T-helper 2 cell (primary cell): Measurements from ENCODE around the gene FMNL2.

ENCODE experiments used
- DNase-seq, 5 experiments: peaks; one replicate each; pipeline versions ENCODE4 v3.0.0 to v3.0.0-alpha.2; 2012 to 2022

FMNL2 gene

DNA sequence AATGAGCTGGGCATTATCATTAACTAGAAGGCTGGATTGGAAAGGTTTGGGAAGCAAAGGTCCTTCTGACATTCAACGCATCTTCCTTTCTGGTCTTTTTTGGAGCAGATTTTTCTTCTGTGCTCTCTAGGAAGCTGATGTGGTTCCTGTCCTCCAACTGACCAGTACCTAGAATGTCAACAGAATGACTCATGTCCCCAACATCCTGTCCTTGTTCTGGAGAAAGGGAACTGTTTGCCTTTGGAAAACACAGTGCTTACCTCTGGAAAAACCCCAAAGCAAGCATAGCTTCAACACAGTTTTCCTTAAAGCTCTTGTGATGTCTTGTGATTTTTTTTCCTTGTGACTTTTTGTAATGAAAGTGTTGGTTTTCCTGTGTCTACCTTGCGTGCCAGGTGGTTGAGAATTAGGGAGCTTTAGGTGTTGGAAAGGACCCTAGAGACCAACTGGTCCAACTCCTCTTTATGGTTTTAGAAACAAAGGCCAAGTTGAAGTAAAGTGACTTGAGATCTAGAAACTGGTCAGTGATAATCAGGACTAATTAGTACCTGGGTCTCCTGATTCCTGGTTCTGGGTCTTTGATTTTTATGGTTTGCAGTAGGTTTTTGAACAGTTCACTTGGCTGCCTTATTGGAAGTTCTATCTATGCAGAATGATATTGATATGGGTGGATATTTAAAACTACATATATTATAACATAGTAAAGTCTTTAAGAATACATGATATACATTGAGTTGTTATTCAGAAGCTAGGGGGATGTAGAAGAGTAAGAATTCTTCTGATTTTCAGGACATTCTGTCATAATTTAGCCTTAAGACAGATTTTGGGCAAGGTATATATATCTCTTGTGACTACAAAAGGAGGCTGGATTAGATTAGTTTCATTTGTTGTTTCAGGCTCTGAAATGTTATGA is 70.5 kb downstream of the FMNL2 start:
- DNase-seq: no peak

DNA sequence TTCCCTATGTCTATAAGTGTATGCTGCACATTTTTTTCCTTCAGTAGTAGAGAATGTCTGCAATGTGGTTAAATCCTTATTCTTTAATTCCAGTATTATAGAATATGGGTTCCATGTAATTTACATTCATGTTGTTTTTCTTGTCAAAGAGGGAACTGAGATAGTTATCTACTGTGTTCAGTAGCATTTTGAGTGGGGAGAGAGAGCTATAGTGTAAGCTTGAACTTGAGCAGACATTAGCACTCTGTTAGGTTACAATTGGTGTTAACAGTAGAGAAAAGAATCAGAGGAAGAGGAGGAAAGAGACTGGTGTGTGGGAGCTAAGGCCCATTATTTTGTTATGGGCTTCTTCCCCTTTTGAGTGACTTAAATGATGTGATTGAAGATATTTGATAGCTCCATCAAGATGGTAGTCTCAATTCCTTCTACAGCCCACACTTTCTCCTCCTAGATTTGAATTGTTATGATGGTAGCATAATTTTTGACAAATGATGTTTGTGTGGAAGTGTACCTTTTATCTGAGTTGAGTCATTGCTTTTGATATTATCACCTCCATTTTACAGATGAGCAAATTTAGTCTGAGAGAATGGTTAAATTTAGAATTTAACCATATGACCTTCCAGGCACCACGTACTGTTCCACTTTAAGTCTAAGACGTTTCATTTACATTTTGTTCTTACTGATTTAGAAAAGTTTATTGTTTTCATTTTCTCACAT is 71.3 kb downstream of the FMNL2 start:
- peak in 1 of 5 experiments; percentile 61 for DNase-seq

DNA sequence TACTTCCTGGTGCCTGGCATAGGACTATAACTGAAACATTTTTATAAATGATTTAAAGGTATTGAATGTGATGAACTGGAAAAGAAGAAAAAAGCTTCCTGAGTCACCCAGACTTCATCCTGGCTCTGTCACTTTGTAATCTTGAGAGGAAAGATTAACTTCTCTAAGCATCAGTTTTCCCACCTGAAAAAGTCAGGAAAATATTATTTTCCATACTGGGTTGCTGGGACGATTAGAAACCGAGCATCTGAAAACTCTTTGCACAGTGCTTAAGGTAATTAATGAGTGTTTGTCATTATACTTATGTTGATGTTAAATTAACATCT is 71.8 kb downstream of the FMNL2 start:
- DNase-seq: no peak

DNA sequence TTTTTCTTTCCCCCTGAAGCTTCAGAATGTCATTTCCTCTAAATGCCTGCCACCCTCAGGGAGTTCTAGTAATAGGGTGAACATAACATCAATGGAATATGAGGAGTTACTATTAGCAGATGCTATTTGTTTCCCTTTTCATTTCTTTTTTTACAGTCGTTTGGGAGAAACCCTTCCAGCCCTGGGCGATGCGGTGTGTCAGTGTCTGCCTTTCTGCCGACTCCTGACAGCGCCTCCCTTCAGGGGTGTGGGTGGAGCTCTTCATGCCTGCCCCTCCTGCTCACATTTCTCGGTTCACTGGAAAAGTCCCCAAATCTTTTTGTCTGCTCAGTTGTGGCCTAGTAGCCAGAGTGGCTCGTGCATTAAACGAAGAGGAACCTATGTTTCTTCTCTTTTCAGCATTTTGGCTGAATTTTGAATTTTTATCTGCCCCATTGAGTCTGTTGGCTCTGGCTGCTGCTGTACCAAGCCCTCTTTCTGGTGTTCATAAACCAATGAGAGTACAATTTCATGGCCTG is 72.3 kb downstream of the FMNL2 start:
- DNase-seq: peak in 1 of 5 experiments; percentile 69

DNA sequence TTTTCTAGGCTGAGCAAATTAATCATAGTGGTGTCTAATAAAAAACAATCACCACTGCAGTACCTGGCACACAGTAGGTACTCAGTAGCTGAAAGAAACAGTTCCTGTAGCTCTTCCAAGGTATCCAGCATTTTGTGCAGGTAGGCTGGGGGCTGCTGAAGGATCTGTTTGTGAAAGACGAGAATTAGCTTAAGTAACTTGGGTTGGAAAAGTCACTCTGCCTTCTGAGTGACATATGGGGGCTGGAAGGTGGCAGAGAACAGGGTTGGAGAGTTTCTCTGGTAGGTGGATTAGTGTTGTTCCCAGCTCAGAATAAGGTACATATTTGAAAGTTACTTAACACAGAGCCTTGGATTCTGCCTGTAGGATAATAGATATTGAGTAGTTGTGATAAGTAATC is 72.8 kb downstream of the FMNL2 start:
- DNase-seq: no peak

DNA sequence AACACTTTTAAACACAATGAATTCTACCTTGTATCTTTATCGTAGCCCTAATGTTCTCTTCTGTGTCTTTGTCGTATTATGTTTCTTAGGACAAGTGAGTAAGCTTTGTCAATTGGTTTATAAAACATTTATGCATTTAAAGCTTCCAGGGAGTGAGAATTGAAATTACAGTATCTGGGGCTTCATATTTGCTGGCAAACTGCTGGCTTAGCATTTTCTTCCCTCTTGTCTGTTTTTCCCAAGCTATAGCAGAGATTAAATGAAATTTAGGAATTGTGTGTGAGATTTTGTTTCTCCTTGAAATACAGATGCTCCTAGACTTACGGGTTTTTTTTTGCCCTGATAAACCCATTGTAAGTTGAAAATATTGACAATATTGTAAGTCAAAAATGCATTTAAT is 73.3 kb downstream of the FMNL2 start:
- DNase-seq: no peak

DNA sequence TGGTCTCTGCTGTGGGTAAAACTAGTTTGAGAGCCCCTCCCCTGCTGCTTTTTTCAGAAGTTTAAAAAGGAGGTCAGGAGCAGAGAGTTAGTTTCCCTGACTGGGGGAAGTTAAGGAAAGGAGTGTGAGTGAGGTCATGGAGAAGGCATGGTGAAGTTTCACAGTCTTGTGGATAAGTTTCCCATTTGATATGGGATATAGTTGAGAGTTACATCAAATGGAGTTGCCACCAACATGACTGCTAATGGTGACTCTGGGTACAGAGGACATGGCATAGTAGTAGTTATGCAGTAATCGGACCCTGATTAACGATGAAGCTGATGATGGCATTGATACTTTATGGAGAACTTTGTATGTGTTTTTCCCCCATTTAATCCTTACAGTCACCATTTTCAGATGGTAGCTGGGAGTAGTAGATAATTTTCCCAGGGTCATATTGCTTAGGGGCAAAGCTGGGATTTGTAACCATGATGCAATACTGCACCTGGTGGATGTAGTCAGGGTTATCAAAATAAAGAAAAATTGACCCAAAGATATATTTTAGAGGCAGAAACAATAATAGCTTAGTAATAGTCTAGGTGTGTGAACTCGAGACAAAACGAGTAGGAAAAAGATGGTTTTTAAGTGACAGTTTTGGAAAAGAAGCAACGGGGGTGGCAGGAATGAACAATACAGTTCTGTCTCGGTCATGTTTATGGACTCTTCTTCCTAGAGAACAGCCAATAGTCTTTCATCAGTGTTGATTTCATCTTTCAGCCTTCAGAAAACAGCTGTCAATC is 74.6 kb downstream of the FMNL2 start:
- DNase-seq: no peak

DNA sequence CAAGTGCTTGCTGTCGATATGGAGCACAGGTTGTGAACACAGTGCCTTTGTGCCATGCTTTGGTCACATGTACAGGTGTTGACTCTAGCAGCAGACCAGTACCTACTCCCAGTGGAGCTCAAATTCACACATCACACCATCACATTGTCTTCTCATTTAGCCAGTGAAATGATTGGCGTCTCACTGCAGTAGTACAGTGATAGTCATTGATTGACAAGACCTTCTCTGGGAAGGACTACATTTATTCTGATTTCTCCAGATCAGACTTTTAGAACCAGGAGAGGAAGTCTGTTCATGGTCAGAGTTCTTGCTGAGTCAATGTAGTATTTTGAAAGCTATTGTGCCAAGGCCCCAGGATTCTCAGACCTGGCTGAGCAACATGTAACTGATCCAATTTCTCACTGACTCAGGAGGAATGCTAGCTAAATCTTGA is 75.2 kb downstream of the FMNL2 start:
- DNase-seq: no peak

DNA sequence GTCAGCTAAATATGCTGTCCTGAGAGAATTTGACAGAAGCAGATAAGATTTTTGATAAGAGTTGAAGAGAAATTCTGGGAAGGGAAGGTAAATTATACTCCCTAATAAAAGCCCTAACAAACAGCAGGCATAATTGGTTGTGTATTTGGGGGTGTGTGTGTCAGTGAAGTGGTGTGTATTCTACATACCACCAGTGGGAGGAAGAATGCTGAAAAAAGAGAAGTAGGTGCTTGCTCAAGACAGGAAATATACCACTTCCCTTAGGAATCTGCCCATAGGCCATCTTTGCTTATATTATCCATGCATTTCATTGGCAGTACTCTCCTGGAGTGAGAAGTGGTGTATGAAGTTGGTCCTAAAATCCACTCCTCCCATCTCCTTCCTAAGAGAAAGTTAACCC is 76.2 kb downstream of the FMNL2 start:
- no peak for DNase-seq

DNA sequence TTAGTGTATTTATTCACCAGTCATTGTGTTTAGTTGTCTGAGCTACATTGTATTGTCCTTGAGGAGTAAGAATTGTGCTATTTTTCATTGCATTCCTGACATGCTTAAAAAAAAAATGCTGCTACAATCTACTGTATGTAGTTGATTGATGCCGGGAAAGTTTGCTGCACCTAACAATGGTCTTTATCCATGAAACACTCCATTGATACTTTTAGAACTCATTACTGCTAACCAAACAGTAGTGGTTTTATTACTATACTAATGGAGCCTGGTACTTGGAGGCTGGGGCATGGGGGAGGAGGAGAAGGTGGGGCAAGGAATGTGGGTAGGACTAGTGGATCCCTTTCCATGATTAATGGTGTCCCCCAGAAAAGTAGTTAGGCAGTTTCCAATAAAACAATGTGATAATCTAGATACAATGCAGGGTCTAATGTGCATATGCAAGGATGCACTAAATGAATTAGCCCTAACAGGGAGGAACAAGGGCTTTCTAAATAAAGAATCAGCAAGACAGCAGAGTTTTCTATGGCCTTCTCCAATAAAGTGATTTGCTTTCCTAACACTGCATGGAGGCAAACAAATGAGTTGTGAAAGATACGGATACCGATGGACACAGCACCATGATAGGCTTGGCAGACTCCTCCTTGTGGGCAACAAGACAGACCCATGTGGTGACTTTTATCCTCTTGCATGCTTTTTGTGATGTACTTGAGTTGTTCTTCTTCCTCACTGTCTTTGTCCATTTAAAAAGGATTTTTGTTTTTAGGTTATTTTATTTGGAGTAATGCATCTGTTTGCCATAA is 78.5 kb downstream of the FMNL2 start:
- DNase-seq: no peak

DNA sequence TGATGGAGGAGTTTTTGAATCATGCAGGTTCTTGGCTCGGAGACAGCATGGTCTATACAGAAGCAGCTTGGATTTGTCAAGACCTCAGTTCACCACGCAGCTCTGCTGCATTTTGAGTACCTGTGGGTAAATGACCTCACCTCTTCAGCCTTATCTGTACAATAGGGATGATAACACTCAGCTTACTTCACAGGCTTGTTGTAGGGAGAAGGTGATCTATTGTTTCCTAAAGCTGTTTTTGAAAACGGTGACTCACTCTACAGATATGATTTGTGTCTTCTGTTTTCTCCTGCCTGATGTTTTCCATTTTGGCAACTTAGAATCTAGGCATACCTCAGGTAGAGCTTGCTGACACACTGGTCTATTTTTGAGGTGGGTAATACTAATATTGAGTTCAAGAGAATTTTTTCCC is 80.3 kb downstream of the FMNL2 start:
- DNase-seq: peak in 1 of 5 experiments; percentile 45

DNA sequence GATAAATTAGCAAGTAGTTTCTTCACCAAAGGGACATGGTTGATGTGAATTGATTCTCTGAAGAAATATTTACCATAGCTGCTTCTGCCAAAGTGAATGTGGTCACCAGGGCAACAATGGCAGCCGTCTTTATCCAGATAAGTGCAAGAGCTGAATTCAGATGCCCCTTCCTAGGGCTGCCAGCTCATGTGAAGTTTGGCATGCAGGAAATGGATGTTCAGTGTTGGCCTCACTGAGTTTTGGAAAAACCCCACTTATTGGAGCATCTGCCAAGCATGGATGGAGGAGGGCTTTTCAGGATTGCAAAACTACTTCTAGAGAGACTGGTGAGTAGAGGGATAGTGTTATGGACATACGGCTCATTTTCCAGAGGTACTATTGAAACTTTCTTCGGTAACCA is 80.8 kb downstream of the FMNL2 start:
- no peak for DNase-seq

DNA sequence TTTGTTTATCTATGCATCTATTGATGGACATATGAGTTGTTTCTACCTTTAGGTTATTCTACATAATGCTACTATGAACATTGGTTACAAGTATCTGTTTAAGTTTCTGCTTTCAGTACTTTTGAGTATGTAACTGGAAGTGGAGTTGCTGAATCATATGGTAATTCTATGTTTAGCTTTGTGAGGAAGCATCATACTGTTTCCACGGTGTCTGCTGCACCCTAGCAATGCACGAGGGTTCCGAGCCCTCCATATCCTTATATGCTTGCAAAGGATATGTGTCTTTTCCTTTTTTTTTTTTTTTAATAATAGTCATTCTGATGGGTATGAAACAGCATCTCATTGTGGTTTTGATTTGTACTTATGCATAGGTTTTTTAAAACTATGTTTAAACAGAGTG is 83.7 kb downstream of the FMNL2 start:
- no peak for DNase-seq

DNA sequence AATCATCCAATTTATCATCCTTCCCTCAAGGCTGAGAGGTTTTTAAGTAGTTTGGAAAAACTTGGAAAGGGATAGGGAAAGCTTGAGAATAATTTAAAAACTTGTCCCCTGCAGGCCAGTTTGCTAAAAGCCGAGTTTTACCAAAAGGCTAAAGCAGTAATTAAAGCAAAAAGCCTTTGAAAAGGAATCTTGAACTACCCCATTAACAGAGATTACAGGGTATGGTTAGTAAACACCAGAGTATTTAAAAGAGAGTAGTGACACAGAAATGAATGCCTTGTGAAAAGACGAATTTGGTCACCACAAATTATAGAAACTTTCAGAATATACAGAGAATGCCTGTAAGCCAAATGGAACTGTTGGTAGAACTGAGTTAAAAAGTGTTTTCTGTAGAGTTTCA is 85.0 kb downstream of the FMNL2 start:
- DNase-seq: no peak

DNA sequence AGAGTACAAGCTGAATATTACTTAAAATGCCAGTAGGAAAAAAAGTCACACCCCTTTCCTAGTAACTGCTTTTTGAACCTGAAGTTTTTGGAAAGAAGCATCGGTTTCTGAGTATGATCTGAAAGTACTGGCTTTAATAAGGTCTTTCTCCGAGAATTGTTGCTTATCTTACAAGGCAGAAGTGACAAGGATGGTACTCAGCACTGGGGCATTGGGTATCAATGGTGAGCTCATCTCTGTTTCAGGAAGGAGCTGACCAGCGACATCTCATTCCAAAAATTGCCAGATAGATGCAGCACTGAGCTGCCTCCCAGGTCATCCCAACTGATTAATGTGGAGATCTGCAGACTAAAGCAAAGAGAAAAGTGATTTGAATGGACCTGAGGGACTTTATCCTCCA is 85.4 kb downstream of the FMNL2 start:
- DNase-seq: no peak

DNA sequence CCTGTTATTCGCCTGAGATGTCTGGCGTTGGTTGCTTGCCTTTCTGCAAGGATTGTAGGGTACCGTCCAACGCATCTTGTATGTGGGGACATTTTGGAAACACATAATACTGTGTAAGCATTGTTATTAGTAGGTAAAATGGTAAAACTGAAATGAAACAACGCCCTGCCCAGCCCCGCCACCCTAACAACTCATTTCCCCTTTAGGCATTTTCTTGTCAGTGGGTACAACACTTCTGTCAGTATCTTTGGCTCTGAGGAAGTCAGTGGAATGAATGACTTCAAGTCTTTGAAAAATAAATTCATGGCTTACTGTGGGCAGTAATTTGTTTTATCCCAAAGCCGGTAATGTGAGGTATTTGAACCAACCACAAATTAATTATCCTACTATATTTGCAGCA is 86.0 kb downstream of the FMNL2 start:
- no peak for DNase-seq

DNA sequence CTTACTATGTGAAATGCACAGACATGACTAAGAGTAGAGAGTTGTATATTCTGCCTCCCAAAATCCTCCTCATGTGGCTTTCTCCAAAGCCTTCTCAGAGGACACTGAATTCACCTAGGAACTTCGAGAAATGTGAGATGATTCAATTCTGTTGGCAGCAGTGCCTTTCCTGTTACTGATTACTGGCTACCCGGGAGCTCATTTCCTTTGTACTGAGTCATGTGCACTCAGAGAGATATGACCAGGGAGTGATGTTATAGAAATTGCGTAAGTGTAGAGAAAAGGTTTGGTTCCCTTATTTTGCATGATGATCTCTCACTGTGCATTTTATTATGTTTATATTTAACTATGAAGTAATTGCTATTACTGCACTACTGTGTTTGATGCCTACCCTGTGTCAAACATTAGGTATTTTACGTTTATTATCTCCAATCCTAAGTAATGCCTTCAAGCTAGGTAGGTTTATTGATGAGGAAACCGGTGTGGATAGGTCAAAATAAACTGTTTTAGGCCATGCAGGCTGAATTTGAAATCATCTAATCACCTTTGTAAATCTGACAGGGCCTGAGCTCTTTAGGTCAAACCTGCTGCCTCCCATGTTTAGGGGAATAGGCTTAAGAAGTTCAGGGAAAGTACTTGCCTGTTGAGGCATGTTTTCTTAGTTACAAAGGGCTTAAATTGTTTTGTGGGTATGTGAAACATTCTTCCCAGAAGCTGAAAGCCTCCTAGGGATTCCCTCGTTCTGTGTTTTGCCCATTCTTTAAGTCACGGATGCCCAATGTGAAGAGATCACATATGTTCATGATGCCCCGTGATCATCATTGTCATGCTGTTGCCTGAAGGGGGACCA is 86.8 kb downstream of the FMNL2 start:
- peak in 1 of 5 experiments; percentile 27 for DNase-seq

DNA sequence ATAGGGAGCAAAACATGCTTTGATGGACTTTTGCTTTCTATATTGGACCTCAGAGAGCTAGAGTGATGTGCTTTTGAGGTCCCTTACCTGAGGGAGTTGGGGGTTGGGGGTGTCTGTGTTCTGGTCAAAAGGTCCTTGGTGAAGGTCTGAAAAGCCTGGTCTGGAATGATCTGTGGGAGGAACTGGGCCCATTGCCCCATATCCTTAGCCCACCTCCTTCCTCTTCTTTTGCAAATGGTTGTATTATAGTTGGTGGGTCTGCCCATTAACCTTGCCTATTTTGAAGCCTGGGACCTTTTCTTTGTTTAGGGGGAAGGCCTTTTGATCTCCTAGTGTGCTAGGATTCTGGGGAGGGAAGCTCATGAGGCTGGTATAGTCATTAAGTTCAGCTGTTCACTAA is 88.7 kb downstream of the FMNL2 start:
- DNase-seq: no peak

DNA sequence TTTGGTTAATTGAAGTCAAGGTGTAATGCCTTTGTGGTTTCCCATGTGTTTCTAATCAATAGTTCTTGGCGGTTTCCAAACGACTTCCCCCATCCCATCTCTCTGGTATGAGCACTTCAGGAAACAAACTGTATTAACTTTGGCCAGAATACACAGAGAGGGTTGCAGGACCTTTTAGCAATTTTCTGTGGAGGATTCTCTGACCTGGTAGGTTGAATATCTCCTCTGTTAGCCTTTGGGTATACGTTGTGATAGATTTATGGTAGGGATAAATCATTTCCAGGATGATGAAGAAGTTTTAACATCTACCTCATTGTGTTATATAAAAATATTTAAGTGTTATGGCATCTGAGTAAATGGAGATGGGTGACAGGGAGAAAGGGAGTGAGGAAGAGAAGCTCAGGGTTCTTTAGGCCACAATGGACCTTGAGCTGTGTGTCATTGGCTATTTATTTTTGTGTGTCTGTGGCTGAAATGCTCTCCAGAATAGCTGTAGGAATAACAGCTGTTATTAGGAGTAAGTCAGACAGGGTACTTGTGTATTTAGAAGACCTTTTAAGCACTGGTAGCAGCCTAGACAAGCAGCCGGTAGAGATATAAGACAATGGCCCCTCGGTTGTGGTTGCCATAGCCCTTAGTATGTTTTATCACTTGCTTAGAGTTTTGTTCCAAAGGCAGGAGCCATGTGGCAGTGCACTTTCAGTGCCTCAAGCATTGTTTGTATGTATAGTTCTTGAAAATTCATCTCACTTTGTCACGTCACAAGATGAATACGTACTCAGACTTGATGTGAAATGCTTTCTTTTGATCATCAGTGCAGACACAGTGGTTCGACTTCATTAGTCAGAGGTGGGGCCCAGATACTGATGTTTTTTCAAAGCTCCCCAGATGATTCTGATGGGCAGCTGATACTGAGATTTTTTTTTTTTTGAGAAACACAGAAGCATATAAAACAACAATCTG is 91.1 kb downstream of the FMNL2 start:
- DNase-seq: no peak

DNA sequence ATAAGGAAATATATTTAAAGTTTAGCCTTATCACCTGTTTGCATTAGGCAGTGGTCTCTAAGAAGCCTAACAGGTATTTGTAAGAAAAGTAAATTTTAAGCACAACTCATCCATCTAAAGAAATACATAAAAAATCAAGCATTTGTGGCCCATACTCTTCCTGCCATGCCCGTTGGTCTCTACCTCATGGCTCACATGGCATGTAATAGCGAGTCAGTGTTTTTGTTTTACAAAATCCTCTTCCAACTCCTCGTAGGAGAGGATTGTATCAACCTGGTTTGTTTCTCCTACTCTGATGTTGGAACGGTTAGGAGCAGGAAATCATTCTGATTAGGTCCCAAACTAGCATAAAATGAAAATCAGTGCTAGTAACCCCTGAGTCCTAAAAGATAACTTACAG is 91.8 kb downstream of the FMNL2 start:
- no peak for DNase-seq
